Activated naive CD8-positive, alpha-beta T cell treated with anti-CD3 and anti-CD28 coated beads, Interleukin-2, amount 10 ng/mL, durations not matched to agents 7 days and 5 days (primary cell): ENCODE measurements around the gene BCORL1. TPM values are rescaled to one million over a fixed set of nuclear protein-coding genes. Genes with fewer than 3 reads are reported as not detected.

Experiments used
- ATAC-seq: fragments of 150-1000 bp; cut with Tn5 transposase; one replicate; pipeline ENCODE4 v1.10.0; 2021; ENCODE audit warnings: low read depth, moderate library complexity
- POLR2A ChIA-PET: fragments of 350-600 bp; sonication (Branson Sonifier 250); formaldehyde crosslinking; loops from one replicate; lab custom pipeline; 2021; ENCODE audit warnings: antibody characterized with exemption; lab: Charles Lee
- DNase-seq: peaks from one replicate; pipeline ENCODE4 v3.0.0; 2021
- H3K27ac Mint-ChIP-seq: one replicate; pipeline ENCODE4 v1.8.0; 2022; ENCODE audit warnings: mild to moderate bottlenecking, mixed read lengths
- H3K27me3 Mint-ChIP-seq: one replicate; pipeline ENCODE4 v1.8.0; 2022; ENCODE audit warnings: mild to moderate bottlenecking, moderate library complexity, mixed read lengths
- H3K36me3 Mint-ChIP-seq: one replicate; pipeline ENCODE4 v1.8.0; 2021; ENCODE audit warnings: mild to moderate bottlenecking, mixed read lengths
- H3K4me1 Mint-ChIP-seq: one replicate; pipeline ENCODE4 v1.8.0; 2021; ENCODE audit warnings: mixed read lengths
- H3K4me3 Mint-ChIP-seq: one replicate; pipeline ENCODE4 v1.8.0; 2022; ENCODE audit warnings: mild to moderate bottlenecking, moderate library complexity, mixed read lengths
- H3K9me3 Mint-ChIP-seq: one replicate; pipeline ENCODE4 v1.8.0; 2021; ENCODE audit warnings: mixed read lengths
- total RNA-seq, 2 experiments: library from RNA; stranded (reverse); gene quantifications; one replicate each; pipeline ENCODE4 v1.2.3, GENCODE V29; 2021

The BCORL1 gene
- total RNA-seq, 2 experiments from 2014 or later = 14.3 to 15.4 TPM

GRCh38 chrX:130100180-130100579 is 117.7 kb downstream of the BCORL1 start:
- Mint-ChIP-seq H3K4me1 (peaks cover 36% of the 10 kb centered on the region), H3K4me3 (no peak overlapping the region), H3K9me3 (no peaks in the 10 kb centered on the region), H3K36me3 (peaks cover 10% of the 10 kb centered on the region), H3K27ac (no peak overlapping the region), H3K27me3 (no peaks in the 10 kb centered on the region)
- POLR2A ChIA-PET = no interaction called here
- DNase-seq = no peak
- ATAC-seq = no peak

DNA sequence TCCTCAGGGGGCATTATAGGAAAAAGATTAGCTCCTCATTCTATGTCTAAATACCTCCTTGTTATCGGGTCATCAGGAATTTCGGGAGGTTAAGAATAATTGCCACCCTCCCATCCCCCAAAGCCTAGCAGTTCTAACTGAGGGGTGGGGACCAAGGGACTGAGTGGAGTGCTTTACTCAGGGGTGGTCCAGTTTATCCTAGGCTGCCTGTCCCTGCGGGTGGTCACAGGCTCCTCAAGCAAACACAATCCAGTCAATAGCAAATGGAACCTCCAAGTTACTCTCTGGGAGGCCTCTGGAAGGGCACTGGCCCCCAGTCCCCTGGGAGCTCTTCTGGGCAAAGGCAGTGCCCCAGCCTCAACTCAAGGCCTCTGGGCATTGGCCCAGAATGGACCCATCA is 121.2 kb downstream of the BCORL1 start:
- ATAC-seq (no peak), DNase-seq (no peak)
- Mint-ChIP-seq H3K27ac (no peak overlapping the region), H3K9me3 (no peaks in the 10 kb centered on the region), H3K4me1 (peaks cover 39% of the 10 kb centered on the region), H3K4me3 (no peak overlapping the region), H3K27me3 (no peaks in the 10 kb centered on the region), H3K36me3 (peaks cover 13% of the 10 kb centered on the region)
- POLR2A ChIA-PET = no interaction called here

DNA sequence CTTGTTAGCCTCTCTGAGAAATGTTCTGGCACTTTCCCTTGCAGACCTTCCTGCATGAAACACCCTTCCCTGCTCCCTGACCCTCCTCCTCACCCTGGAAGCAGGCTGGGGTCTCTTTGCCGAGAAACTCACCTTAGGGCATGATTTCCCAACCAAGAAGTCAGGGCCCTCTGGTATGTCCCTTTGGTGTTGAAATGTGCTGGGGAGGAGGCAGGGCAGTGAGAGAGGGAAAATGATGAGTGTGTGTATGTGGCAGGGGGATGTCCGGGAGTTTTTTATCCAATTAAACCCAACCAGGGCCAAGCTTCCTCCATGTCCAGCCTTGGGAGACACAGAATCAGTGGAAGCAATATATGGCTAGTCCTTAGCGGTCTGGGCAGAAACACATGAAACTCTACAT is 122.8 kb downstream of the BCORL1 start:
- Mint-ChIP-seq H3K27me3 (no peaks in the 10 kb centered on the region), H3K9me3 (no peaks in the 10 kb centered on the region), H3K36me3 (peaks cover 15% of the 10 kb centered on the region), H3K27ac (no peak overlapping the region), H3K4me1 (peaks cover 34% of the 10 kb centered on the region), H3K4me3 (no peak overlapping the region)
- no peak for ATAC-seq
- DNase-seq = no peak
- POLR2A ChIA-PET = interaction anchor here (0.6 kb wide), 1 partner anchor 137 kb away, joined by 4 read pairs; no protein-coding TSS in a partner anchor

DNA sequence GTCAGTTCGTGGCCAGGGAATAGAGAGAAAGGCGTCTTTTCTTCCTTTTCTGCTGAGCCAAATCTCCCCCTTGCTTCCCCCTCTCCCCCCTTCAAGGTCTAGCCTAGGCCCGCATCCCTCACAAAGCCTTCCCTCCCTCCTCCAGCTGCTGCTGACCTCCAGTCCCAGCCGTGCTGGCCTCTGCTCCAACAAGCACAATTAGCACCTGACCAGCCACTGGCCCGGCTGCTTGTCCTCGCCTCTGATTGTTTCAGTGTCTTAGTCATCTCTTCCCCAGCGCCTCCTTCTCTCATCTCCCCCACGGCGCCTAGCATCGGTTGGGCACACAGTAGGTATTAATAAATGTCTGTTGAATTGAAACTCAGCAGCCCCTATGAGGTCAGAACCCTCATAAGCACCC is 123.6 kb downstream of the BCORL1 start:
- POLR2A ChIA-PET = no interaction called here
- ATAC-seq (no peak), DNase-seq (no peak)
- Mint-ChIP-seq H3K27ac (no peak overlapping the region), H3K36me3 (peaks cover 8% of the 10 kb centered on the region), H3K4me3 (no peak overlapping the region), H3K9me3 (no peaks in the 10 kb centered on the region), H3K27me3 (no peaks in the 10 kb centered on the region), H3K4me1 (peaks cover 28% of the 10 kb centered on the region)

Other genes starting within 250 kb of the BCORL1 start
- gene XPNPEP2, start 243.7 kb upstream of the BCORL1 start, total RNA-seq = under 1 TPM; 0.65 to 0.67 TPM
- gene SASH3, start 202.7 kb upstream of the BCORL1 start, total RNA-seq = 100 to 1,000 TPM; 239 to 241 TPM
- gene ZDHHC9, start 138.7 kb upstream of the BCORL1 start, total RNA-seq = 1 to 10 TPM; 5.7 to 6.7 TPM
- 10 to 100 TPM; 20.8 to 21.0 TPM for gene UTP14A, start 76.5 kb upstream of the BCORL1 start, total RNA-seq
- 10 to 100 TPM; 38.4 to 41.0 TPM for gene ELF4, start 127.9 kb downstream of the BCORL1 start, total RNA-seq
- 10 to 100 TPM; 35.9 to 37.4 TPM for gene AIFM1, start 183.2 kb downstream of the BCORL1 start, total RNA-seq
- gene RAB33A, start 189.3 kb downstream of the BCORL1 start, total RNA-seq = 10 to 100 TPM; 30.7 to 33.1 TPM